ENCODE data around the gene FOXO1.

Gene FOXO1

GRCh38 chr13:40635315-40635995 lies 31.0 kb downstream of the FOXO1 start:
- DNase-seq, result no peak

- no peak for DNase-seq
These were observed 33.5 kb downstream of the FOXO1 start for GRCh38 chr13:40632915-40633314.

GRCh38 chr13:40631605-40632004 lies 34.8 kb downstream of the FOXO1 start:
- no peak for DNase-seq

GRCh38 chr13:40629678-40630384 lies 36.6 kb downstream of the FOXO1 start:
- no peak for DNase-seq

- DNase-seq, result no peak
These were observed 39.5 kb downstream of the FOXO1 start for GRCh38 chr13:40626977-40627376.

- no peak for DNase-seq
These were observed 39.9 kb downstream of the FOXO1 start for GRCh38 chr13:40626561-40626960.

- DNase-seq, result no peak
These were observed 41.5 kb downstream of the FOXO1 start for GRCh38 chr13:40624986-40625385.

- DNase-seq, result no peak
These were observed 42.1 kb downstream of the FOXO1 start for GRCh38 chr13:40624383-40624782.

- no peak for DNase-seq
These were observed 43.7 kb downstream of the FOXO1 start for GRCh38 chr13:40622761-40623160.

GRCh38 chr13:40622246-40622645 lies 44.2 kb downstream of the FOXO1 start:
- DNase-seq, result no peak

- no peak for DNase-seq
These were observed 47.0 kb downstream of the FOXO1 start for GRCh38 chr13:40619479-40619814.

- DNase-seq, result no peak
These were observed 47.6 kb downstream of the FOXO1 start for GRCh38 chr13:40618581-40619478.

GRCh38 chr13:40617801-40618356 lies 48.6 kb downstream of the FOXO1 start:
- no peak for DNase-seq

GRCh38 chr13:40615619-40616018 lies 50.8 kb downstream of the FOXO1 start:
- DNase-seq, result no peak

- no peak for DNase-seq
These were observed 52.5 kb downstream of the FOXO1 start for GRCh38 chr13:40613914-40614313.

- DNase-seq, result peak; percentile 19
These were observed 53.1 kb downstream of the FOXO1 start for GRCh38 chr13:40613192-40613818.

GRCh38 chr13:40612041-40612440 lies 54.4 kb downstream of the FOXO1 start:
- DNase-seq, result no peak

- DNase-seq, result no peak
These were observed 54.8 kb downstream of the FOXO1 start for GRCh38 chr13:40611635-40612034.

GRCh38 chr13:40611004-40611403 lies 55.4 kb downstream of the FOXO1 start:
- DNase-seq, result no peak

GRCh38 chr13:40609972-40610726 lies 56.3 kb downstream of the FOXO1 start:
- DNase-seq, result no peak

GRCh38 chr13:40608308-40608707 lies 58.1 kb downstream of the FOXO1 start:
- no peak for DNase-seq

GRCh38 chr13:40605573-40605972 lies 60.9 kb downstream of the FOXO1 start:
- no peak for DNase-seq

Measured in SHP77 treated with DMSO at 0.1 percent for 48 hours (cell line).